ENCODE measurements around the gene RNU6-8.

RNU6-8 gene

GRCh38 chr14:32209471-32209870, 6.4 kb upstream of the RNU6-8 start:
- TF ChIP-seq Cebpa-rat (IDR thresholded peaks at IDR 0.05), result no peak
- H3K27me3 ChIP-seq, result peaks cover 0 to under 1% (median 0%) of the 10 kb centered on the region in 11 experiments; a peak in 1 of 22 replicates
- H3K4me2 ChIP-seq, result no peak overlapping the region
- no peaks in the 10 kb centered on the region for H3K36me3 ChIP-seq
- peaks cover 0 to 23% (median 11%) of the 10 kb centered on the region in 10 experiments; a peak in 14 of 20 replicates for H3K4me1 ChIP-seq
- no peak overlapping the region for H3K9ac ChIP-seq
- H4K20me1 ChIP-seq, result no peaks in the 10 kb centered on the region
- no peak overlapping the region for H3K4me3 ChIP-seq
- no peak overlapping the region for H3K27ac ChIP-seq
- H3K9me3 ChIP-seq (replicated peaks in 1 of 11), result no peaks in the 10 kb centered on the region

DNA sequence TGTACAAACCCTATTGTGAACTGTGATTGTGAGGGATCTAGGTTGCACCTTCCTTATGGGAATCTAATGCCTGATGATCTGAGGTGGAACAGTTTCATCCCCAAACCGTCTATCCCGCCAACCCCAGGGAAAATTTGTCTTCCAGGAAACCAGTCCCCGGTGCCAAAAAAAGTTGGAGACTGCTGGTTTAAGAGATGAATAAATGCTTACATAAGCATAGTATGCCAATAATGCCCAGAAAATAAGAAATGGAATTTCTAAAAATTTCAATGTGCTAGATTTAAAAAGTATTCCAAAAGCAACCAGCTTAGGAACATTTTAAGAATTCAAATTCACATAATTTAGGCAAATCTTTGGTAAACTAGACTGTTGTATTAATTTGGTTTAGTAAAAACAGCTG, 5.4 kb upstream of the RNU6-8 start:
- Histone ChIP-seq H3K9ac (no peak overlapping the region), H3K4me1 (peaks cover 8 to 29% (median 19%) of the 10 kb centered on the region in 10 experiments), H4K20me1 (no peaks in the 10 kb centered on the region), H3K4me3 (no peak overlapping the region), H3K27me3 (peaks cover 0 to 11% (median 4%) of the 10 kb centered on the region in 11 experiments; a peak in 9 of 22 replicates), H3K36me3 (no peaks in the 10 kb centered on the region), H3K27ac (no peak overlapping the region), H3K4me2 (no peak overlapping the region), H3K9me3 (replicated peaks in 1 of 11) (no peaks in the 10 kb centered on the region)
- TF ChIP-seq Cebpa-rat (IDR thresholded peaks at IDR 0.05), result no peak

GRCh38 chr14:32206552-32206951, 3.5 kb upstream of the RNU6-8 start:
- Histone ChIP-seq H3K4me3 (no peak overlapping the region), H3K9ac (no peak overlapping the region), H3K36me3 (no peaks in the 10 kb centered on the region), H3K27me3 (peaks cover 0 to 26% (median 4%) of the 10 kb centered on the region in 11 experiments; a peak in 9 of 22 replicates), H4K20me1 (no peaks in the 10 kb centered on the region), H3K4me2 (peak overlapping the region in 5 of 11 experiments; percentile 45 to 80 (median 72); a peak in 8 of 22 replicates), H3K9me3 (replicated peaks in 1 of 11) (no peaks in the 10 kb centered on the region), H3K4me1 (peaks cover 18 to 48% (median 31%) of the 10 kb centered on the region in 10 experiments), H3K27ac (no peak overlapping the region)
- TF ChIP-seq Cebpa-rat (IDR thresholded peaks at IDR 0.05), result no peak

GRCh38 chr14:32205984-32206383, 2.9 kb upstream of the RNU6-8 start:
- Histone ChIP-seq H3K27me3 (peaks cover 0 to 26% (median 4%) of the 10 kb centered on the region in 11 experiments; a peak in 9 of 22 replicates), H3K9ac (no peak overlapping the region), H3K36me3 (no peaks in the 10 kb centered on the region), H3K27ac (no peak overlapping the region), H4K20me1 (no peaks in the 10 kb centered on the region), H3K9me3 (replicated peaks in 1 of 11) (no peaks in the 10 kb centered on the region), H3K4me3 (no peak overlapping the region), H3K4me1 (peaks cover 20 to 52% (median 31%) of the 10 kb centered on the region in 10 experiments), H3K4me2 (peak overlapping the region in 8 of 11 experiments; percentile 1 to 80 (median 58); a peak in 15 of 22 replicates)
- TF ChIP-seq Cebpa-rat (IDR thresholded peaks at IDR 0.05), result no peak

- Histone ChIP-seq H3K4me3 (no peak overlapping the region), H3K36me3 (no peaks in the 10 kb centered on the region), H3K9me3 (replicated peaks in 1 of 11) (no peaks in the 10 kb centered on the region), H3K4me1 (peaks cover 21 to 54% (median 32%) of the 10 kb centered on the region in 10 experiments), H3K9ac (no peak overlapping the region), H3K27me3 (peaks cover 0 to 26% (median 4%) of the 10 kb centered on the region in 11 experiments; a peak in 9 of 22 replicates), H4K20me1 (no peaks in the 10 kb centered on the region), H3K27ac (no peak overlapping the region), H3K4me2 (peak overlapping the region in 8 of 11 experiments; percentile 1 to 80 (median 58); a peak in 15 of 22 replicates)
- TF ChIP-seq Cebpa-rat (IDR thresholded peaks at IDR 0.05), result peak in 3 of 11 experiments; percentile 8 to 67 (median 57); a peak in 5 of 22 replicates
Measured at GRCh38 chr14:32205554-32205953, 2.5 kb upstream of the RNU6-8 start.

DNA sequence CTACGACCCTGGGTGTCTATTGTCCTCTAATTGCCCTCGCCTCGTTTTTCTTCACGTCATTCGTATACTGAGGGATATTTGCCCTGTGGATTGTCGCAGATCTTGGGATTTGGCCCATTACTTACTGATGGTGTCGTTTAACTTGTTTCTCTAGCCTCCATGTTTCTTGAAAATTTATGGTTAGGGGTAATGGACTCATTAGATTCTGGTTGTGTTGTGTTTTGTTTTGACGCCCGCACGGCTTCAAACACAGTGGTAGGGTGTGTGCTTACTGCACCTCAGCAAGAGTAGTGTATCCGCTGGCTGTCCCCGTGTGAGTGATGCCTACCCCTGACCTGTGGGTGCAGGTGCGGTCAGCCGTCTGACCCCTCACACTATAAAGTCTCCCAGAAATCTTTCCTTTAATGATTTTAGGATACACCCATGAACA, 874 bp upstream of the RNU6-8 start:
- peak overlapping the region; percentile 49 to 81 (median 76); a peak in 19 of 20 replicates for H3K4me3 ChIP-seq
- H4K20me1 ChIP-seq, result no peaks in the 10 kb centered on the region
- H3K9ac ChIP-seq, result peak overlapping the region in 9 of 11 experiments; percentile 83 to 96 (median 94); a peak in 18 of 22 replicates
- H3K36me3 ChIP-seq, result no peaks in the 10 kb centered on the region
- H3K27me3 ChIP-seq, result peaks cover 0 to 26% (median 4%) of the 10 kb centered on the region in 11 experiments; a peak in 9 of 22 replicates
- peak overlapping the region in 8 of 11 experiments; percentile 82 to 96 (median 93); a peak in 9 of 22 replicates for H3K27ac ChIP-seq
- peak overlapping the region; percentile 87 to 99 (median 93) for H3K4me2 ChIP-seq
- peaks cover 27 to 62% (median 40%) of the 10 kb centered on the region in 10 experiments for H3K4me1 ChIP-seq
- TF ChIP-seq Cebpa-rat (IDR thresholded peaks at IDR 0.05), result no peak
- no peaks in the 10 kb centered on the region for H3K9me3 ChIP-seq (replicated peaks in 1 of 11)

DNA sequence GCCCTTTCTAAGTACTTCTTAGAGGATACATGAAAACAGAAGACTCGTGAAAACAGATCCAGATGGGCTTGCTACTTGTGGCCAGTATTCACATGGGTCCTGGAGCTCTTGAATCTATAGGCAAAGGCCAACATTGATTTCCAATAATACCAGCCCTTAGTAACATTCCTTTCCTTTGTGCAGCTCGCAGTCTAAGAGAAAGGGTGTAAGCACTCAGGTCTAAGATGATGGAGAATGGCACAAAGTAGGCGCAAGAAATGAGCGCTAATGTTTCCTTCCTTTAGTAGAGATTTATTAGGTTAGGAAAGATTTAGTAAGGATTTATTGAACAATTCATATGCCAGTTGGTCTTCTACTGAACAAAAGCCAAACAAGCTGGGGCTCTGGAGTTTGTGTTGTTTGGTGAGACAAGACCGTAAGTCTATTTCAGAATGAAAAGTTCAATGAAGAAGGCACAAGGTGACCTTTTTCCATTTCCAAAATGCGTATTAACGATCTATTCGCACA, 525 bp downstream of the RNU6-8 start:
- no peak for TF ChIP-seq Cebpa-rat (IDR thresholded peaks at IDR 0.05)
- H3K4me1 ChIP-seq, result peaks cover 27 to 62% (median 40%) of the 10 kb centered on the region in 10 experiments
- H3K27me3 ChIP-seq, result peaks cover 0 to 26% (median 4%) of the 10 kb centered on the region in 11 experiments; a peak in 9 of 22 replicates
- H3K4me3 ChIP-seq, result peak overlapping the region; percentile 49 to 81 (median 76)
- peak overlapping the region in 10 of 11 experiments; percentile 76 to 96 (median 93); a peak in 18 of 22 replicates for H3K9ac ChIP-seq
- no peaks in the 10 kb centered on the region for H3K36me3 ChIP-seq
- H3K27ac ChIP-seq, result peak overlapping the region in 9 of 11 experiments; percentile 82 to 97 (median 94); a peak in 18 of 22 replicates
- no peaks in the 10 kb centered on the region for H3K9me3 ChIP-seq (replicated peaks in 1 of 11)
- no peaks in the 10 kb centered on the region for H4K20me1 ChIP-seq
- H3K4me2 ChIP-seq, result peak overlapping the region; percentile 87 to 99 (median 93)

- Histone ChIP-seq H3K4me2 (peak within 1 kb of the TSS; percentile 87 to 99 (median 93)), H3K4me3 (peak within 1 kb of the TSS; percentile 49 to 81 (median 76)), H3K36me3 (no peaks in the 10 kb centered on the region), H3K9ac (peak within 1 kb of the TSS; percentile 52 to 96 (median 92); a peak in 21 of 22 replicates), H3K9me3 (replicated peaks in 1 of 11) (no peaks in the 10 kb centered on the region), H3K27me3 (peaks cover 0 to 26% (median 4%) of the 10 kb centered on the region in 11 experiments; a peak in 9 of 22 replicates), H3K27ac (peak within 1 kb of the TSS; percentile 10 to 97 (median 92); a peak in 21 of 22 replicates), H4K20me1 (no peaks in the 10 kb centered on the region), H3K4me1 (peaks cover 27 to 62% (median 40%) of the 10 kb centered on the region in 10 experiments)
- TF ChIP-seq Cebpa-rat (IDR thresholded peaks at IDR 0.05), result no peak
Measured at GRCh38 chr14:32201816-32202490, 1.1 kb downstream of the RNU6-8 start, which contains the start of gene RNU6-7. TSS of gene RNU6-7 (plus strand) at chr14:32202045.

All from BLaER1 treated with 17β-estradiol and CSF1 and Interleukin-3, amounts not matched to agents 10 nM and 100 nM (cell line).